GM12892 (cell line): ENCODE results near the gene ARSK.
A peak's percentile ranks its signal among the peaks of the same experiment; 100 is the strongest.

Experiments
- DNase-seq: peaks from one replicate; pipeline ENCODE4 v3.0.0; 2011; ENCODE audit not compliant: insufficient read length
- FAIRE-seq: peaks from 2 replicates; lab custom pipeline; 2011; peaks lifted over from hg19 to GRCh38; lab: Jason Lieb, UNC
- POLR2A ChIP-seq: IDR thresholded peaks from 2 replicates; pipeline ENCODE4 v1.6.1; 2011; ENCODE audit warnings: low read depth, low read length, control low read depth
- POLR2AphosphoS5 ChIP-seq: IDR thresholded peaks from 2 replicates; pipeline ENCODE4 v1.6.1; 2011; ENCODE audit warnings: low read depth, low read length, control low read depth
- TAF1 ChIP-seq: IDR thresholded peaks from 2 replicates; pipeline ENCODE4 v1.6.1; 2011; ENCODE audit warnings: low read depth, mild to moderate bottlenecking, control low read depth, low read length, borderline replicate concordance

ARSK gene

GRCh38 chr5:95609711-95610110 lies 54.8 kb downstream of the ARSK start:
- no peak for DNase-seq
- FAIRE-seq: no peak
- TF ChIP-seq POLR2A (no peak), POLR2AphosphoS5 (no peak), TAF1 (no peak)

- no peak for FAIRE-seq
- TF ChIP-seq POLR2AphosphoS5 (no peak), TAF1 (no peak), POLR2A (no peak)
- no peak for DNase-seq
These were observed 55.6 kb downstream of the ARSK start for GRCh38 chr5:95610546-95610945.

GRCh38 chr5:95611396-95611795 lies 56.5 kb downstream of the ARSK start:
- FAIRE-seq: no peak
- TF ChIP-seq POLR2AphosphoS5 (no peak), POLR2A (no peak), TAF1 (no peak)

GRCh38 chr5:95613514-95613913 lies 58.6 kb downstream of the ARSK start:
- no peak for TF ChIP-seq POLR2AphosphoS5
- no peak for TF ChIP-seq POLR2A
- TF ChIP-seq TAF1: no peak
- DNase-seq (no peak), FAIRE-seq (no peak)

More at GRCh38 chr5:95611396-95611795, 56.5 kb downstream of the ARSK start:
- no peak for DNase-seq

GRCh38 chr5:95615164-95615467 lies 60.2 kb downstream of the ARSK start:
- DNase-seq: no peak
- TF ChIP-seq POLR2A (no peak), TAF1 (no peak), POLR2AphosphoS5 (no peak)
- FAIRE-seq: peak; percentile 62

GRCh38 chr5:95617057-95617456 lies 62.2 kb downstream of the ARSK start:
- DNase-seq (no peak), FAIRE-seq (no peak)
- TF ChIP-seq TAF1 (no peak), POLR2A (no peak), POLR2AphosphoS5 (no peak)

- no peak for FAIRE-seq
- no peak for TF ChIP-seq TAF1
- no peak for TF ChIP-seq POLR2AphosphoS5
- no peak for TF ChIP-seq POLR2A
- no peak for DNase-seq
These were observed 64.2 kb downstream of the ARSK start for GRCh38 chr5:95619096-95619495.

GRCh38 chr5:95619514-95620029 lies 64.7 kb downstream of the ARSK start:
- DNase-seq: no peak
- FAIRE-seq: no peak
- TF ChIP-seq POLR2AphosphoS5 (no peak), TAF1 (no peak), POLR2A (no peak)

GRCh38 chr5:95620030-95620869 lies 65.3 kb downstream of the ARSK start, which contains the start of gene GPR150:
TSS of gene GPR150 (plus strand) at chr5:95620087. CDS start at chr5:95620276, 189 bp downstream.
- TF ChIP-seq POLR2A: peak; percentile 46; the same call in 1 of the 2 replicates
- no peak for TF ChIP-seq TAF1
- no peak for TF ChIP-seq POLR2AphosphoS5
- FAIRE-seq (peak; percentile 88), DNase-seq (peak; percentile 51)

GRCh38 chr5:95620870-95621838 lies 66.3 kb downstream of the ARSK start:
- TF ChIP-seq POLR2A (no peak), POLR2AphosphoS5 (no peak), TAF1 (no peak)
- FAIRE-seq: peak; percentile 70
- peak; percentile 50 for DNase-seq
